Lower lobe of right lung (tissue), 2 donors: ENCODE data around the gene PKDCC. TPM values are rescaled to one million over a fixed set of nuclear protein-coding genes. Genes with fewer than 3 reads are reported as not detected.

Source experiments
- ATAC-seq, 2 donors: fragments of 200-7000 bp; cut with Tn5 transposase; one replicate each; pipeline ENCODE4 v1.9.1; 2020 to 2022; ENCODE audit warnings: mild to moderate bottlenecking in 2 of 2, moderate library complexity in 2 of 2
- DNase-seq: peaks from one replicate; pipeline ENCODE4 v3.0.0-alpha.2; 2020
- H3K27ac ChIP-seq: fragments of 200-600 bp; one replicate; pipeline ENCODE4 v1.8.0; 2022
- H3K27me3 ChIP-seq: fragments of 200-600 bp; one replicate; pipeline ENCODE4 v1.8.0; 2022; ENCODE audit warnings: low read depth
- H3K36me3 ChIP-seq: fragments of 200-600 bp; one replicate; pipeline ENCODE4 v1.8.0; 2022; ENCODE audit warnings: mild to moderate bottlenecking
- H3K4me1 ChIP-seq: fragments of 200-600 bp; one replicate; pipeline ENCODE4 v1.8.0; 2022
- H3K4me3 ChIP-seq: fragments of 200-600 bp; one replicate; pipeline ENCODE4 v1.8.0; 2022; ENCODE audit warnings: mild to moderate bottlenecking
- H3K9me3 ChIP-seq: fragments of 200-600 bp; one replicate; pipeline ENCODE4 v1.8.0; 2022
- intact Hi-C: fragments of 100-400 bp; cut with DNase I; formaldehyde crosslinking; loops from one replicate; pipeline ENCODE4 v1.11.0; 2022
- total RNA-seq: library from RNA; stranded (reverse); fragmentation: NEBNext Ultra II Directional; extraction: Animal tissue kit (Norgen Biotek cat#: 25700); gene quantifications from one replicate; pipeline ENCODE4 v1.2.1, GENCODE V29; 2021
- TF ChIP-seq, protein P1 (sequence below): fragments of 200-600 bp; IDR thresholded peaks from one replicate; pipeline ENCODE4 v1.8.0; 2022; ENCODE audit warnings: antibody characterized with exemption, mild to moderate bottlenecking
- donor health status: DM: no; HTN: yes; CAD: no; lungs with severe emphysema.

Gene PKDCC
- total RNA-seq, 1 donor from 2014 or later, result 65.8 TPM

DNA sequence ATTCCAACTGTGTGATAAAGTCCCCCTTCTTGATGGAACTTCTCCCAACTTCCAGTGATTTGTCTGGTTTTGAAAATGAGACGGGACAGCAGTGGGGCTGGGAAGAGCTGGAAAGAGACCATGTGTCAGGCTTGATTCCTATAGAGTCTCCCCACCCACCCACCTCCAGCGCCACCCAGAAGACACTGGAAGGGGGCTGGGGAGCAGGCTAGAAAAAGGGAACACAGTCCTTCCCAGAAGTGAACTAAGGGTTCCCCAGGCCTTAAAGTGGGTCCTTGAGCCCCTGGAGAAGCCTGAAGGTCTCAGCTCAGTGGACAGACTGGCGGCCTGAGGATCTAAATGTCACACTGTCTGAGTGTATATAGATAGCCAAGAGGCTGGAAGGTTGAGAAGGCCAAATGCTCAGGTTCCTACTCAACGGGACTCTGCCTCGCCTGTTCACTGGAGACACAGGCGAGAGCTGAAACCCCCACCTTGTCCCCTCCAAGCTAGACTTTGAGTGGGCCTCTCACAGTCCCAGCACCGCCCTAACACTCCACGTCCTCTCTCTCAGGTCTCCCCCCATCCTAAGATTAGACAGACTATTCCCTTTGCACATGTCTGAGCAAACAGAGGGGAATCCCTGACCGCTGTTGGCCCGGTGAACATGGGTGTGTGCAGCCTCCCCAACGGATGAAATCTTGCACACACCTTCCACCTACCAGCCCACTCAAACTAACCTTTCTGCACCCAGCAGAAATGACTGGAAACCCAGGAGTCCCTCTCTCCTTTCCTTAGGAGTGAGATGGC, 1.6 kb downstream of the PKDCC start:
- H3K4me3 ChIP-seq, result peak overlapping the region; percentile 65
- no peak for DNase-seq
- H3K4me1 ChIP-seq, result peaks cover 30% of the 10 kb centered on the region
- TF ChIP-seq, protein P1, sequence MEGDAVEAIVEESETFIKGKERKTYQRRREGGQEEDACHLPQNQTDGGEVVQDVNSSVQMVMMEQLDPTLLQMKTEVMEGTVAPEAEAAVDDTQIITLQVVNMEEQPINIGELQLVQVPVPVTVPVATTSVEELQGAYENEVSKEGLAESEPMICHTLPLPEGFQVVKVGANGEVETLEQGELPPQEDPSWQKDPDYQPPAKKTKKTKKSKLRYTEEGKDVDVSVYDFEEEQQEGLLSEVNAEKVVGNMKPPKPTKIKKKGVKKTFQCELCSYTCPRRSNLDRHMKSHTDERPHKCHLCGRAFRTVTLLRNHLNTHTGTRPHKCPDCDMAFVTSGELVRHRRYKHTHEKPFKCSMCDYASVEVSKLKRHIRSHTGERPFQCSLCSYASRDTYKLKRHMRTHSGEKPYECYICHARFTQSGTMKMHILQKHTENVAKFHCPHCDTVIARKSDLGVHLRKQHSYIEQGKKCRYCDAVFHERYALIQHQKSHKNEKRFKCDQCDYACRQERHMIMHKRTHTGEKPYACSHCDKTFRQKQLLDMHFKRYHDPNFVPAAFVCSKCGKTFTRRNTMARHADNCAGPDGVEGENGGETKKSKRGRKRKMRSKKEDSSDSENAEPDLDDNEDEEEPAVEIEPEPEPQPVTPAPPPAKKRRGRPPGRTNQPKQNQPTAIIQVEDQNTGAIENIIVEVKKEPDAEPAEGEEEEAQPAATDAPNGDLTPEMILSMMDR, result no peak
- peak overlapping the region; percentile 77 for H3K27ac ChIP-seq
- no peaks in the 10 kb centered on the region for H3K9me3 ChIP-seq
- H3K27me3 ChIP-seq, result peaks cover 10% of the 10 kb centered on the region
- intact Hi-C loops, result no loop called here
- peak in 1 of 2 donors; percentile 0 for ATAC-seq
- H3K36me3 ChIP-seq, result peaks cover 10% of the 10 kb centered on the region

DNA sequence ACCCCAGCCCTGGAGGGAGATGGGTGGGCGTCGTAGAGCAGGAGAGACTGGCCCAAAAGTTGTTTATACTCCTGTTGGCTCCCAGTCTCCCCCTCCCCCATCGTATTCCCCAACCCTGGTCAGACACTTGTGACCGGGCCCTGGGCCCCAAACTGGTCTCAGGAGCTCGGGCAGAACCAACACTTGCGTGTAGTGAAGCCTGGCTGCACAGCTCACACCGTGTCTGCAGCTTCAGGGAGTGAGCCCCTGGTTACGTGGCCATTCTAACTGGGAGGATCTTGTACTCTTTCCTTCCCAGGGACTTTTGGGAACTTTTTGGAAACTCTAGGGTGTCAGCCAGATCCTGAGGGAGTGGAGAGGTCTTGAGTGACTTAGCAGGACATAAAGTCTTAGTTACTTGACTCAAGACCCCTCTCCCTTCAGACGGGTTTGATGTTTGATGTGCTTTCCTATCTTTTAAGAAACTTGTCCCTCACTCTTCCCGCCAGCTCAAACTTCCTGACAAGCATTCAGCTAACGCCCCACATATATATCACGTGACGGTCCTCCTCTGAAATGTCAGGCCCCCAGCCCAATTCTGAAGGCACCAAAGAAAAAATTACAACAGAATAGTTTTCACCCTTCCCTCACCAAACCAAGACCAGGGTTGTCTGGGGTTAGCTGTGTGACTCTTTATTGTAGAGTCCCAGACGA, 2.3 kb downstream of the PKDCC start:
- peaks cover 18% of the 10 kb centered on the region for H3K36me3 ChIP-seq
- H3K27ac ChIP-seq, result peak overlapping the region; percentile 77
- peak in 1 of 2 donors; percentile 2 for ATAC-seq
- no peak for DNase-seq
- peak overlapping the region; percentile 65 for H3K4me3 ChIP-seq
- H3K9me3 ChIP-seq, result no peaks in the 10 kb centered on the region
- H3K4me1 ChIP-seq, result peaks cover 37% of the 10 kb centered on the region
- TF ChIP-seq, protein P1, result no peak
- intact Hi-C loops, result no loop called here
- peaks cover 10% of the 10 kb centered on the region for H3K27me3 ChIP-seq

DNA sequence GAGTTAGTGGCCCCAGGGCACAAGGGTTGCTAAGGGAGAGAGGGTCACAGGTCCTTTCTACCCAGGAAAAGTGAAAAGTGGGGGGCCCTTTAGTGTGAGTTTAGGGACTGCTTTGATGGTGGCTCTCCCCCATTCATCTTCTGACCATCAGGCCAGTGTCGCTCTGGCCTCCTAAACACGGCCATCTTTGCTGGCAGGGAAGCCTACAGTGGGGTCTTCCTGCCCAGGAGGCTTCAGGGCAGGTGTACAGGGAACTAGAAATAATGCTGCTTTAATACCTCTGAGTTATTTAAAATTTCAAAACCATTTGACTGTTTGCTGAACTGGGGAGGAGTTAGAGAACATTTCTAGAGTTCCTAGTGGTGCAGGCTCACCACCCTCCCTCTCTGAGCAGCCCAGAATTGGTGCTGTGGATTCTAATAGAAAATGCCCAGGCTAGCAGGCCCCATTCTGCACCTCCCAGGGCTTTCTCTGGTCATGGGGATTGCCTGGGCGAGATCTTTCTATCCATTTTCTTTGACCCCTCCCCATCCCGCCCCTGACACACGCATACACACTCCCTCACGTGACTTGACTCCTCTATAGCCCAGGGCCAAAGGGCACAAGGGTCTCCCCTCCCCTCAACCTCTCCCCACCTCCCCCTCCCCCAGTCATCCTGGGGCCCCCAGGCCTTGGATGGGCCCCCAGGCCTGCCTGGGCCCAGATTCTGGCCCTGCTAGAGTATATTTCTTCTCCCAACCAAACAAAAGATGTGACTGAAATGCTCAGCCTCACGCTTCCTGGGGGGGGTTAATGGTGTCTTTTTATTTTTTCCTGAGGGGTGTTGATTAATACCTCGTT, 3.1 kb downstream of the PKDCC start:
- Histone ChIP-seq H3K9me3 (no peaks in the 10 kb centered on the region), H3K4me3 (peak overlapping the region; percentile 65), H3K36me3 (peaks cover 25% of the 10 kb centered on the region), H3K27ac (peak overlapping the region; percentile 77), H3K27me3 (peaks cover 10% of the 10 kb centered on the region), H3K4me1 (peaks cover 37% of the 10 kb centered on the region)
- intact Hi-C loops, result no loop called here
- ATAC-seq, result no peak
- TF ChIP-seq, protein P1, result no peak
- no peak for DNase-seq

DNA sequence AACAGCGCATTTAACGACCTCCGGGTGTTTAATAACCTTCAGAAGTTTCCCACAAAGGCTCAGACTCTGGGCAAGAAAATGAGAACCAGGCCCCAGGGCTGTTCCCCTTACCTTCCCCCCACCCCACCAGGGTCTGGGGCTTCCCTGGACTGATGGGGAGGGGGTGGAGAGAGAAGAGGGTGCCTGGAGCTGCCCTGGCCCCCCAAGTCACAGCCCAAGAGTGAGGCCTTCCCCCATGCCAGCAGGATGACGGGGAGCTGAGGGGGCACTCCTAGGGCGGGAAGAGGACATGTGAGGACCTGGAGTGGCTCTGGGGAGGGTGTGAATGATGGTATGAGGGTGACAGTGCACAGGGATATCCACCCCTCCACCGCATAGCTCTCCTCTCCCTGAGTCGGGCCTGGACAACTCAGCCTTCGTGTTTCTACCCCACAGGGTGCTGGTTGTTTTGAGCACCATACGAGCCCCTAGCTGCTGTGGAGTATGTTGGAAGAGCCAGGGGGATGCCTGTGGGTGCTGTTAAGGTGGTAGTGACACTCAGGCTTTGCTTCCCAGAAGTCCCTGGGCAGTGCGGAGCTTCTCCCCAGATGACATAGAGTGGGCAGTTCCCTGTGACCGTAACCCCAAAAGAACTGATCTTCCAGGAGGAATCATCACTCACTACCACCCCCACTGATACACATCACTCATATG, 3.9 kb downstream of the PKDCC start:
- peak overlapping the region; percentile 65 for H3K4me3 ChIP-seq
- H3K4me1 ChIP-seq, result peaks cover 37% of the 10 kb centered on the region
- ATAC-seq (no peak), DNase-seq (no peak)
- no peaks in the 10 kb centered on the region for H3K9me3 ChIP-seq
- intact Hi-C loops, result no loop called here
- TF ChIP-seq, protein P1, result no peak
- H3K27ac ChIP-seq, result peak overlapping the region; percentile 56
- H3K27me3 ChIP-seq, result peaks cover 10% of the 10 kb centered on the region
- H3K36me3 ChIP-seq, result peaks cover 33% of the 10 kb centered on the region
